Breast epithelium (tissue), 4 donors: Measurements from ENCODE around the gene EED. TPM values are rescaled to one million over a fixed set of nuclear protein-coding genes. Genes with fewer than 3 reads are reported as not detected.

Source experiments
- DNase-seq, 2 donors: peaks; one replicate each; pipeline ENCODE4 v3.0.0-alpha.2; 2019; ENCODE audit warnings: low spot score in 2 of 2
- H3K27ac ChIP-seq, 2 donors: fragments of 200-600 bp; sonication (generic) in 1 of 2; one replicate each; pipeline ENCODE4 v1.5.1; 2016 to 2019; ENCODE audit warnings: mild to moderate bottlenecking in 1 of 2
- H3K27me3 ChIP-seq, 2 donors: fragments of 200-600 bp; sonication (generic) in 1 of 2; one replicate each; pipeline versions ENCODE4 v1.5.1 to v1.6.0; 2017 to 2019; ENCODE audit warnings: control low read depth in 1 of 2, mild to moderate bottlenecking in 1 of 2
- H3K36me3 ChIP-seq: fragments of 200-600 bp; one replicate; pipeline ENCODE4 v1.5.1; 2019
- H3K4me1 ChIP-seq, 2 donors: fragments of 200-600 bp; sonication (generic); one replicate each; pipeline ENCODE4 v1.5.1; 2016 to 2019; ENCODE audit warnings: control low read depth in 1 of 2
- H3K4me3 ChIP-seq, 3 donors: fragments of 200-600 bp; sonication (generic); 1 replicate in 2 of 3; 2 replicates in 1 of 3; pipeline ENCODE4 v1.5.1; 2016 to 2019; ENCODE audit warnings: mild to moderate bottlenecking in 3 of 3, moderate library complexity in 2 of 3
- H3K9me3 ChIP-seq, 2 donors: fragments of 200-600 bp; sonication (generic) in 1 of 2; one replicate each; pipeline ENCODE4 v1.5.1; 2016 to 2019; ENCODE audit warnings: control low read depth in 1 of 2
- POLR2A ChIP-seq: fragments of 450-650 bp; IDR thresholded peaks from one replicate; pipeline ENCODE4 v1.6.1; 2016; ENCODE audit warnings: antibody characterized with exemption, mild to moderate bottlenecking, moderate library complexity
- POLR2AphosphoS5 ChIP-seq, 3 donors: sonication (generic); formaldehyde crosslinking; IDR thresholded peaks; one replicate each; pipeline ENCODE4 v1.6.1; 2017; ENCODE audit warnings: antibody characterized with exemption in 3 of 3
- intact Hi-C: fragments of 100-400 bp; cut with DNase I; formaldehyde crosslinking; loops from one replicate; pipeline ENCODE4 v1.15.1; 2023; ENCODE audit warnings: low total_unique reads
- total RNA-seq, 3 donors: library from RNA; depleted of rRNA; stranded (reverse); fragments of >200 nt; gene quantifications; one replicate each; pipeline ENCODE4 v1.1.0, GENCODE V29; 2016
- TF ChIP-seq, protein P1 (sequence below), 3 donors: fragments of 450-650 bp; IDR thresholded peaks; one replicate each; pipeline ENCODE4 v1.5.1; 2016 to 2017; ENCODE audit warnings: antibody characterized with exemption in 3 of 3, mild to moderate bottlenecking in 3 of 3, moderate library complexity in 3 of 3

Gene EED
- total RNA-seq, 3 donors from 2014 or later = 14.6 to 39.4 (median 26.2) TPM

DNA sequence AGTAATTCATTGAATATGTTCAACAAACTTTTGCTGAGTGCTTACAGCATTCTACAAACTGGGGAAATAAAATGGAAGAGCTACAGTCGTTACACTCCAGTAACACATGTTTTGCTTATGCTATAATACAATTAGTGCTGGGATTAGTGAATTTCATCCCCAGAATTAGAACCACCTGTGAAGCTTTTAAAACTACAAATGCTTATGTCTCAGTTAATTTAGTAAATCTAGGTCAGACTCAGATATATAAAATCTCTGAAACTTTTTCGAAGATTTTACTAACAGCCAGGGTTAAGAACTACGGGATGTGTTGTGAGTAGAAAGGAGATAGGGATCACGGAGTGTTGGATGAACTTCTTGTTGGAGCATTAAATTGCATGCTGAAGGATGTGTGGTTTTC is 33.7 kb upstream of the EED start:
- H3K4me1 ChIP-seq = no peaks in the 10 kb centered on the region
- no peaks in the 10 kb centered on the region for H3K9me3 ChIP-seq
- DNase-seq = no peak
- no peak overlapping the region for H3K4me3 ChIP-seq
- intact Hi-C loops = no loop called here
- TF ChIP-seq, protein P1, sequence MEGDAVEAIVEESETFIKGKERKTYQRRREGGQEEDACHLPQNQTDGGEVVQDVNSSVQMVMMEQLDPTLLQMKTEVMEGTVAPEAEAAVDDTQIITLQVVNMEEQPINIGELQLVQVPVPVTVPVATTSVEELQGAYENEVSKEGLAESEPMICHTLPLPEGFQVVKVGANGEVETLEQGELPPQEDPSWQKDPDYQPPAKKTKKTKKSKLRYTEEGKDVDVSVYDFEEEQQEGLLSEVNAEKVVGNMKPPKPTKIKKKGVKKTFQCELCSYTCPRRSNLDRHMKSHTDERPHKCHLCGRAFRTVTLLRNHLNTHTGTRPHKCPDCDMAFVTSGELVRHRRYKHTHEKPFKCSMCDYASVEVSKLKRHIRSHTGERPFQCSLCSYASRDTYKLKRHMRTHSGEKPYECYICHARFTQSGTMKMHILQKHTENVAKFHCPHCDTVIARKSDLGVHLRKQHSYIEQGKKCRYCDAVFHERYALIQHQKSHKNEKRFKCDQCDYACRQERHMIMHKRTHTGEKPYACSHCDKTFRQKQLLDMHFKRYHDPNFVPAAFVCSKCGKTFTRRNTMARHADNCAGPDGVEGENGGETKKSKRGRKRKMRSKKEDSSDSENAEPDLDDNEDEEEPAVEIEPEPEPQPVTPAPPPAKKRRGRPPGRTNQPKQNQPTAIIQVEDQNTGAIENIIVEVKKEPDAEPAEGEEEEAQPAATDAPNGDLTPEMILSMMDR (IDR thresholded peaks at IDR 0.05) = no peak
- TF ChIP-seq POLR2A = no peak
- no peak for TF ChIP-seq POLR2AphosphoS5 (IDR thresholded peaks at IDR 0.05)
- H3K36me3 ChIP-seq = no peaks in the 10 kb centered on the region
- H3K27ac ChIP-seq = no peak overlapping the region
- H3K27me3 ChIP-seq = no peaks in the 10 kb centered on the region

DNA sequence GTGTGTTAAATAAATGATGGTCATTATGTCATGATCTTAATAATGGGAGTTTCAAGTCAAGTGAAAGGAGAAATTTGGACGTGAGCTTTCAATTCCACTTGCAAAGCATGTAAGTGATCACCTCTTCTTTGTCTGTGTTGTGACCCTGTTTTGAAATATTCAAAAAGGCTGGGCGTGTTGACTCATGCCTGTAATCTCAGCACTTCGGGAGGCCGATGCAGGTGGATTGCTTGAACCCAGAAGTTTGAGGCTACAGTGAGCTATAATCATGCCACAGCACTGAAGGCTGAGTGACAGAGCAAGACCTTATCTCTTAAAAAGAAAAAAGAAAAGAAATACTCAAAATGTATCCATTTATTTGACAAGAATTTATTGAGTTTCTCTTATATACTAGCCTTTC is 32.9 kb upstream of the EED start:
- TF ChIP-seq POLR2A = no peak
- TF ChIP-seq, protein P1 (IDR thresholded peaks at IDR 0.05) = no peak
- TF ChIP-seq POLR2AphosphoS5 (IDR thresholded peaks at IDR 0.05) = no peak
- intact Hi-C loops = no loop called here
- Histone ChIP-seq H3K4me1 (no peaks in the 10 kb centered on the region), H3K27me3 (no peaks in the 10 kb centered on the region), H3K36me3 (no peaks in the 10 kb centered on the region), H3K27ac (no peak overlapping the region), H3K4me3 (no peak overlapping the region), H3K9me3 (no peaks in the 10 kb centered on the region)
- DNase-seq = no peak

DNA sequence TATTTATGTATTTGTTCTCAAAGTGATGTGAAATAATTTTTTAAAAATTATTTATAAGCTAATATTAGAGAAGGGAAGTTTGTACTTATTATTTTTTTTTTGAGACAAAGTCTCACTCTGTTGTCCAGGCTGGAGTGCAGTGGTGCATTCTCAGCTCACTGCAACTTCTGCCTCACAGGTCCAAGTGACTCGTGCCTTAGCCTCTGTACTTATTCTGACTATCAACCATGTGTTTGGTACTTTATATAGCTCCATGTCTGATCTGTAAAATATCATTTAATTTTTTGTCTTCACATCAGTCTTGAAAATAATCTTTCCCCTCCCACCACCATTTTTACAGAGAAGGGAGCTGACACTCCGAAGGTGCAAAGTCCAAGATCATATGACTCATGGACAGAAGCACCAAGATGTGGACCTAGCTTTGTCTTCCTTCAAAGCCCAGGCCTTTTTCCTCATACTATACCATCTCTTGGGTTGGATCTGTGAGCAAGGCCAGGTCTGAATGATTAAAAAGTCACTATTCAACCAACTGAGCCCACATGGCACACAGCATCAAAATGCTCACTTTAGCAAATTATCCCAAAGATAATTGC is 32.4 kb upstream of the EED start:
- Histone ChIP-seq H3K27ac (no peak overlapping the region), H3K4me1 (no peaks in the 10 kb centered on the region), H3K36me3 (no peaks in the 10 kb centered on the region), H3K9me3 (no peaks in the 10 kb centered on the region), H3K27me3 (no peaks in the 10 kb centered on the region), H3K4me3 (no peak overlapping the region)
- TF ChIP-seq POLR2A = no peak
- TF ChIP-seq, protein P1 (IDR thresholded peaks at IDR 0.05) = no peak
- TF ChIP-seq POLR2AphosphoS5 (IDR thresholded peaks at IDR 0.05) = no peak
- intact Hi-C loops = no loop called here
- no peak for DNase-seq

DNA sequence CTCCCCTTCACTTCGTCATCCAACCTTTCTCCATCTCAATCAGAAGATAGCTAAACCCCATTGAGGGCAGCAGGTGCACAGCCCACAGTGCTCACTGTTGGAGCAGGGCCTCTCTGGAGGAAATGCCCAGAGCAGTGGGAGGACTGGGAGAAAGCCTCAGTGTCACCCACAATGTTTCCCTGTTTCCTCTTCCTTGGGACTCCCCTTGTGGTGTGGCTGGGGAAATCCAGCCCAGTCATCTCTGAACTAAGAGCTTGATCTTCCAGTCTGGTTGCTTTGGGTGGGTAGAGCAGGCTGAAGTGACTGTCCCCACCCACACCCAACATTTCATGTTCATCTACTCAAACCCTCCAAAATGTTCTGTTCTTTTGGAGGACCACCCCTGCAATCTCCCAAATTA is 29.8 kb upstream of the EED start:
- Histone ChIP-seq H3K27me3 (no peaks in the 10 kb centered on the region), H3K27ac (no peak overlapping the region), H3K9me3 (no peaks in the 10 kb centered on the region), H3K4me1 (no peaks in the 10 kb centered on the region), H3K4me3 (no peak overlapping the region), H3K36me3 (no peaks in the 10 kb centered on the region)
- intact Hi-C loops = no loop called here
- DNase-seq = no peak
- TF ChIP-seq, protein P1 (IDR thresholded peaks at IDR 0.05) = no peak
- TF ChIP-seq POLR2A = no peak

DNA sequence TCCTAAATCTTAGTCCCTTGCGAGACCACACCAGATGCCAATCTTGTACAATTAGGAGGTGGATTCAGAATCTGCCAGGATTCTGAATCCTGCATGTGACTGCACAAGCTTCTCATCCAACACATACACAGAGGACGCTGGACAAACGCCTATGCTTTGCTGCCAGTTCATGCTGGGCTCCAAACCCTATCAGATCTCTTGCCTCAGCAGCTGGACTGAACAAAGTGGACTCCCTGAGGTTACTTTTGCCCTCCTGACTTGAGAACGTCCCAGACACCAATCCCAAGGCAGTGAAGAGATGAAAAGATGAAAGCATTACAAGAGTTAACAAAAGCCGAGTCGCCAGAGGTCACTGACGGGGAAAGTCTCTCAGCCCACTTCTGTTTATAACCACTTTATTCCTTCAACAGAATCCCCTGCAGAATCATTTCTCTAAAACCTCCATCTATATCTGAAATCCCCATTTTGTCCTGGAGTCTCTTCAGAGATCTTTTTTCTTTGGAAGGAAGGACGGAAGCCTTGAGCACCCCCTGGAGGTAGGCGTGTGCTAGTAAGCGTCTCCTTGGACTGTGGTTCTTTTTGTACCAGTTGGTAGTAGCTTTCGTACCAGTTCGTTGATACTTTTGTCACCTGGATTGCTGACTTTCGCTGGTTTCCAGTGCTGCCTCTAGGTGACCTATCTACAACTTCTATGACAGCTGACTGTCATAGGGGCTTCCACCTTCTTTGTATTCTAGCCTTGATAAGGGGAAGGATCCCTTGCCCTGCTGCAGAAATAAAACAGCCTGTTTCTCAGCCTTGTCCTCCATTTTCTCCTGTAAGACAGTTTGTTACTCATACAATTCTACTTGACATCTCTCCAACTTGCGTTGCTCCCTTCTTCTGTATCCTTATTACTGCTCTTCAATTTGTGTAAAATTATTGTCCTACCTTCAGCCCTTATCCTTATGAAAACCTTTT is 26.1 kb upstream of the EED start:
- no peaks in the 10 kb centered on the region for H3K4me1 ChIP-seq
- peak overlapping the region in 2 of 3 donors; percentile 13 to 48 for H3K4me3 ChIP-seq
- no peaks in the 10 kb centered on the region for H3K9me3 ChIP-seq
- TF ChIP-seq, protein P1 (IDR thresholded peaks at IDR 0.05) = peak in 2 of 3 donors; percentile 65 to 77
- TF ChIP-seq POLR2A = no peak
- peak in 1 of 2 donors; percentile 64 for DNase-seq
- no peak overlapping the region for H3K27ac ChIP-seq
- no peaks in the 10 kb centered on the region for H3K36me3 ChIP-seq
- intact Hi-C loops = no loop called here
- no peaks in the 10 kb centered on the region for H3K27me3 ChIP-seq
